T-helper 1 cell treated with Interleukin-12 subunit alpha and Interleukin-12 subunit beta and Interleukin-4 antibody, amounts not matched to agents 30 ng/mL and 1 ng/mL, for 36 hours (primary cell): Measurements from ENCODE around the gene TPM4. TPM values are rescaled to one million over a fixed set of nuclear protein-coding genes. Genes with fewer than 3 reads are reported as not detected.

Experiments
- intact Hi-C: fragments of 100-400 bp; cut with micrococcal nuclease; formaldehyde crosslinking; loops from one replicate; pipeline ENCODE4 v1.15.1; 2024
- total RNA-seq: library from RNA; stranded (reverse); gene quantifications from 2 replicates; pipeline ENCODE4 v1.2.3, GENCODE V29; 2022

Gene TPM4
- total RNA-seq, 1 donor from 2014 or later: 565 TPM

DNA sequence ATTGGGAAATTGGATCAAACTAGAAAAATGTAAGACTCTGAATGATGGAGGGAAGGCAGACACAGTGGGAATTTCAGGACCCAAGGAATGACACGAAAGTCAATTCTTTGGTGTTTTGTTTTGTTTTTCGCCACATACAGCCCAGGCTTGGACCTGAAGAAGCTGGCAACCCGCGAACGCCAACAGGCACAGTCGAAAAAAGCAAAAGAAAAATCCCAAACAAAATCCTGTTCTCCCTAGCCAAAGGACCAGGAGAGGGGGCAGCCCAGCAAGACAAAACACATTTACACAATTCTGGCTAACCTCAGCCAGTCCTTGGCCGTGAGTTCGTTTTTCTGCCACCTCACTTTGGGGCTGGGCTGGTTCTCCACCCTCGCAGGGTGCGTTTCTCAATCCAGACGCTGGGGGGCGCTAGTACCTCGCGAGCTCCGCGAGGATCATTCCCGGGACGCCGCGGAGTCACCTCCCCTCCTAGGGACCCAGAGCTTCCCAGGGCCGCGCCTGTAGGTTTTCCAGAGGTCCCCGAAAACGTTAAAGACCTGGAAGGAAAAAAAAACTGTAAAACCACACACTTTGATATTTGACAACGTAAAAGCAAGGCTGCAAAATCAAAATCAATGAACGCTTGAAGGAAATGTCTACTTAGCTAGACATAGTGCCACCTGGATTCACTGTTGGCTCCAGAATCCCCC is 34.9 kb upstream of the TPM4 start:
- intact Hi-C loops: loop anchor here (1.0 to 5.0 kb wide), 8 partner anchors 21 to 412 kb away; partner anchors contain the start of gene RAB8A

DNA sequence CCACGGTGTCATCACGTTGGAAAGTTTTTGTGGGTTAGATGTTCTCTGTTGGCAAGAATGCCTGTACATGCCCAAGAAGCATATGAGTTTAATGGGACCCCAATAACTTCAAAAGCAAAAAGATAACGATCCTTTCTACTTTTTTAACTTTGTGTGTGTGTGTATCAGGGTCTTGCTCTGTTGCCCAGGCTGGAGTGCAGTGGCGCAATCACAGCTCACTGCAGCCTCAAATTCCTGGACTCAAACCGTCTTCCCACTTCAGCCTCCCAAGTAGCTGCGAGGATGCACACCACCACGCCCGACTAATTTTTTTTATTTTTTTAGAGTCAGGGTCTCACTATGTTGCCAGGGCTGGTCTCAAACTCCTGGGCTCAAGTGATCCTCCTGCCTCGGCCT is 34.3 kb upstream of the TPM4 start:
- intact Hi-C loops: loop anchor here (1.0 to 5.0 kb wide), 8 partner anchors 20 to 413 kb away; partner anchors contain the start of gene RAB8A

GRCh38 chr19:16042533-16043085 is 33.7 kb upstream of the TPM4 start:
- intact Hi-C loops: loop anchor here (5.0 kb wide), 1 partner anchor 345 kb away; no protein-coding TSS in a partner anchor

- intact Hi-C loops: loop anchor here (5.0 kb wide), 1 partner anchor 344 kb away; no protein-coding TSS in a partner anchor
Measured at GRCh38 chr19:16043156-16043757, 33.0 kb upstream of the TPM4 start.

DNA sequence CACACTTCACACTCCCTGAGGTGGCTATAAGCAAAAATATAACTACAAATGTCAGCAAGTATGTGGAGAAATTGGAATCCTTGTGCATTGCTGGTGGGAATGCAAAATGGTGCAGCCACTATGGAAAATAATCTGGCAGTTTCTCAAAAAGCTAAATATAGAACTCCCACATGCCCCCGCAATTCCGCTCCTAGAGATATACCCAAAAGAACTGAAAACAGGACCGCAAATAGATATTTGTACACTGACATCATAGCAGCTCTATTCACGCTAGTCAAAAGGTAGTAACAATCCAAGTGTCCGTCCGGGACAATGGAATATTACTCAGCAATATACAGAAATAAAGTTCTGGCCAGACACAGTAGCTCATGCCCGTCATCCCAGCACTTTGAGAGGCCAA is 31.5 kb upstream of the TPM4 start:
- intact Hi-C loops: loop anchor here (5.0 kb wide), 1 partner anchor 343 kb away; no protein-coding TSS in a partner anchor

DNA sequence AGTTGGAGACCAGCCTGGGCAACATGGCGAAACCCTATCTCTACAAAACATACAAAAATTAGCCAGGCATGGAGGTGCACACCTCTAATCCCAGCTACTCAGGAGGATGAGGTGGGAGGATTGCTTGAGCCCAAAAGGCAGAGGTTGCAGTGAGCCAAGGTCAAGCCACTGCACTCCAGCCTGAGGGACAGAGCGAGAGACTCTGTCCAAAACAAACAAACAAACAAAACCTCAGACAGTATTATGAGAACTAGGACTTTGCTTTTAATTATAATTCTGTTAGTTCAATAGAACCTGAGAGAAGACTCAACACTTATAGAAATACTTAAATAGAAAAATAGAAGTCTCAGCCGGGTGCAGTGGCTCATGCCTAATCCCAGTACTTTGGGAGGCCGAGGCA is 31.1 kb upstream of the TPM4 start:
- intact Hi-C loops: no loop called here

- intact Hi-C loops: no loop called here
Measured at GRCh38 chr19:16045893-16046292, 30.4 kb upstream of the TPM4 start.

- intact Hi-C loops: no loop called here
Measured at GRCh38 chr19:16048583-16048982, 27.7 kb upstream of the TPM4 start.

DNA sequence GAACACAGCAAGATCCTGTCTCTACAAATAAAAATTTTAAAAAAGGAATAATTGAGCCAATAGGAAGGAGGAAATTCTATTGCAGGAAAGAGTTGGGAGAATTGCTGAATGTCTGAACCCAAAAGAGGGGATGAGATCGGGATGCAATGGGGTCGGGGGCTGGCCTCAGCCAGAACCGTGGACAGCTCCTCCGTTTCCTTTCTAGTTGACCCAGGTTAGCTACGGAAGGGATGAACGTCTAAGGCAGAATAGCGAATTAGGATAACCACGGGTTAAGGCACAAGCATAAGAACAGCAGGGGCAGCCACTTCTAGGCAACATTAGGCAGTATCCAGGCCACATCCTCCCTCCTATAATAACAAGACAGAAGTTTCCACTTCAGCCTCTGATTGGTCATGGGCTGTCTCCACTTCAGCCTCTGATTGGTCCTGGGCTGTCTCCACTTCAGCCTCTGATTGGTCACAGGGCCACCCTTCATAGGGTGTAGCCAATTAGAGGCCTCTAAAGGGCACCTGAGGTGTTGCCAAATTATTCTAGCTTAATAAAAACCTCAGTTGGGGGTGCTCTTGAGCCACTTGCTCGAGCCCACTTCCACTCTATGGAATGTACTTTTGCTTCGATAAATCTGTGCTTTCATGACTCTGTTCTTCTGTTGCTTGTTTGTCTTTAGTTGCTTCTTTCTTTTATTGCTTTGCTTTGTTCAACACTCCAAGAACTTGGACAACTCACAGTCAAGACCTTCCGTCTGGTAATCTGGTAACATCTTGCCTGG is 24.9 kb upstream of the TPM4 start:
- intact Hi-C loops: no loop called here

DNA sequence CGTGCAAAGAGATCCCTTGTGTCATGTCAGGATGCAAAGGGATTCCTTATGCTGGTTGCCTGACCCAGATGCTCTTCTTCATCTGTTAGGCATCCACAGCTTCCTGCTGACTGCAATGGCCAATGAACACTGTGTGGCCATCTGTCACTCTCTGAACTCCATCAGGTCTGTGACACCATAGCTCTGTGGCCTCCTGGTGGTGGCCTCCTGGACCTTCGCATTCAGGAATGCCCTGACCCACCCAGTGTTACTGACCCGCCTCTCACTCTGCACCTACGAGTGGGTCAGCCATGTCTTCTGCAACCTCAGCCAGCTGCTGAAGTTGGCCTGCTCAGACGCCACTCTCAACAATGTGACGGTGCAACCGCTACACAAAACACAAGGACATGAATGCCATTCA is 23.9 kb upstream of the TPM4 start:
- intact Hi-C loops: no loop called here

DNA sequence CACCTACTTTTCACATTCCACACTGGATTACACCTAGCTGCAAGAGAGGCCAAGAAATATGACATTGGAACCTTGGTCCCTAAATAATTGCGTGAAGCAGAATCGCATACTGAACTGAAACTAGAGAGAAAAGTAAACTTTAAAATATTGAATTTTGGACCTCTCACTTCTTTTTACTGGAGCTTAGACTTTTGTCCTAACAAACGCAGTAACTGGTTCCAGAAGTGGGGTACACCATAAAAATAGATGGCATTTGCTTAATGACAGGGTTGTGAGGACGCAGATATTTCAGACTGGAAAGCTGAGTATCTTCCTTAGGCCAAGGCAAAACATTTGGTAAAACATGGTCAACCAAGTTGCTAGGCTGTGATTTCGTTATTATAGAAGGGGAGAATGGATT is 19.2 kb upstream of the TPM4 start:
- intact Hi-C loops: no loop called here

- intact Hi-C loops: no loop called here
Measured at GRCh38 chr19:16060294-16060693, 16.0 kb upstream of the TPM4 start.

- intact Hi-C loops: loop anchor here (1.0 to 2.0 kb wide), 2 partner anchors 17 to 21 kb away; no protein-coding TSS in a partner anchor
Measured at GRCh38 chr19:16061943-16062342, 14.4 kb upstream of the TPM4 start.

GRCh38 chr19:16062789-16063188 is 13.5 kb upstream of the TPM4 start:
- intact Hi-C loops: loop anchor here (1.0 to 2.0 kb wide), 2 partner anchors 16 to 21 kb away; no protein-coding TSS in a partner anchor

DNA sequence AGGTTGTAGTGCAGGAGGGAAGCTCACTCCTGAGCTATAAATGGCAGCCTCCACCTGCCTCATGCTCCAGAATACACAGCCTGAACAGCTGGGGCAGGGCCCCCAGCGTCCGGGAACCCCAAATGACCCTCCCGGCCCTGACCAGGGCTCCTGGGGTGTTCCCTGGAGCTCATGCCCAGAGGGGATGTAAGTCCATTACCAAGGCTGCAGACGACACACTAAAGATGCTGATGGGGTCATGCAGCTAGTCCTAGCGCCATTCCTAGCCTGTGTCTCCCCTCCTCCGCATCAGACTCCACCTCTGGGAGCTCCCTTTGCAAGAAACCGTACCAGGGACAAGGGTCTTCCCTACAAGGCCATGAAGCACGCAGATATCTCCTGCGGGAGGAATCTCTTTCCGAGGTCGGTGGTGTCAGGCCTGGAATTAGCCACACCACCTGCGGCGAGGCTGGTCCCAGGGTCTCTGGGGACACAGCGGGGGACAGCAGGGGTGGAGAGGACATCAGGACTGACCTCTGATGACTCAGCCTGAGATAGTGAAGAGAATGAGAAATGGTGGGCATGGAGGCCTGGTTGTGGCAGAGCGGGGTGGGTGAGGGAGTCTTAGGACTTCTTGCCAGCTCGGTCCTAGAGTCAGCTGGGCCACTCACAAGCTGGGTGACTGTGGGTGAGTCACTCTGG is 11.9 kb upstream of the TPM4 start:
- intact Hi-C loops: no loop called here

DNA sequence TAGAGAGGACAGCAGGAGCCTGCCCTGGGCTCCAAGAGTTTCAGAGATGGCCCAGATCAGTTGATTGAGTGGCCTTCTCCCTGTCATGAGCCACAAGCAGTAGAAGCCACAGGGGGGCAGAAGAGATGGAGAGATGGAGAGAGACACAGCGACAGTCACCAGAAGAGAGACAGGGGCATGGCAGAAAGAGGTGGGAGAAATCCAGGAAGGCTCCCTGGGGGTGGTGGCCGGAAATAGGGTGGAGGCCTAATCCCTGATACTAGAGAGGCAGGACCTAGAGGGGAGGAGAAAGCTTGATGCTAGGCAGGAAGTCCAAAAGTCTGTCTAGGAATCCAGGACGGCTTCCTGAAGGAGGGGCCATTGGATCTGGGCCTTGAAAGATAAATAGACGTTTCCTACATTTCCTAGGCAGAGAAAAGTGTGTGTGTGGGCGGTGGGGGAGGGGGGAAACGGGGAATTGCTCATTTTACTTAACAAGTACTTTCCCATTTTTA is 9.6 kb upstream of the TPM4 start:
- intact Hi-C loops: loop anchor here (1.0 kb wide), 2 partner anchors 45 to 116 kb away; partner anchors contain the start of gene RAB8A

DNA sequence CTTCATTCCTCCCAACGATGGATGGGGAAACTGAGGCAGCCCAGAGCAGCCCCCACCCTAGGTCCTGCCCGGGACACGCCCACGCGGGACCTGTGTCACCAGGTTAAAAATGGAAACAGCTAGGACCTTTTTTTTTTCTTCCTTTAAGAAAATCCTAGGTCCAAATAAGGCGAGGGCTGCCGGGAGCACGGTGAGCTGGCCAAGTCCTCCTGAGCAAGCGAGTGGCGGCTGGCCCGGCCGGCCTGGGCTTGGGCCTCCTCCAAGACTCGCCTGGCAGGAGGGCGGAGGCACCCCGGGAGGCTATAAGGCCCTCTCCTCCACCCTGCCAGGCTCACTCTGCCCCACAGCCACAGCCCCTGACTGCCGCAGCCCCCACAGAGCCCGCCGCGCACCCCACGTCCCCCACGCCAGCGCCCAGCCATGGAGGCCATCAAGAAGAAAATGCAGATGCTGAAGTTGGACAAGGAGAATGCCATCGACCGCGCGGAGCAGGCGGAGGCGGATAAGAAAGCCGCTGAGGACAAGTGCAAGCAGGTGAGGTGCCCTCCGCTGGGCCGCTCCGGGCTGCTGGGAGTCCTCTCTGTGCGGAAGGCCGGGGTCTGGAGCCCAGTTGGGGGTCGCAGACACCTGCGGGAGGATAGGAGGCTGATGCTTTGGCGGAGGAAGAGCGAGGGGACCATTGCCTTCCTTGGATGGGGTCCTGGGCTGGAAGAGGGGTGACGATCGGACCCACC is 8.9 kb upstream of the TPM4 start:
- intact Hi-C loops: no loop called here

- intact Hi-C loops: no loop called here
Measured at GRCh38 chr19:16068696-16069259, 7.5 kb upstream of the TPM4 start.

GRCh38 chr19:16069813-16070365 is 6.4 kb upstream of the TPM4 start:
- intact Hi-C loops: loop anchor here (1.0 to 10.0 kb wide), 7 partner anchors 9 to 1545 kb away; partner anchors contain the start of genes RAB8A, RASAL3 and TECR
